GM19372 (cell line): ENCODE results near the gene HNRNPH3.

Experiments used
- ATAC-seq: cut with Tn5 transposase; IDR thresholded peaks from one replicate; pipeline ENCODE4 v1.9.1; 2021; ENCODE audit warnings: mild to moderate bottlenecking, low read depth, moderate library complexity; ENCODE audit not compliant: unreplicated experiment

HNRNPH3 gene

DNA sequence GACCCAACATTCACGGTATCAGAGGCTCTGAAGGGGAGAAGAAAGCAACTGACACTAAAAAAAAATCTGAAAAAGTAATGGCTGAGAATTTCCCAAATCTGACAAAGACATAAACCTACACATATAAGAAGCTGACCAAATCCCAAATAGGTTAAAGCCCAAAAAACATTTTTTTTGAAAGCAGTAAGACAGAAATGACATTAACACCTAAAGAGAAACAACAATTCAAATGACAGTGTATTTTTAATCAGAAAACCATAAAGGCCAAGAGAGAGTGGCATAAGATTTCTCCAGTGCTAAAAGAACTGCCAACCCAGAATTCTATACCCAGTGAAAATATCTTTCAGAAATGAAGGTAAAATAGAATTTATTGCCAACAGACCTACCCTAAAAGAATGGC lies 39.7 kb downstream of the HNRNPH3 start:
- ATAC-seq = no peak

DNA sequence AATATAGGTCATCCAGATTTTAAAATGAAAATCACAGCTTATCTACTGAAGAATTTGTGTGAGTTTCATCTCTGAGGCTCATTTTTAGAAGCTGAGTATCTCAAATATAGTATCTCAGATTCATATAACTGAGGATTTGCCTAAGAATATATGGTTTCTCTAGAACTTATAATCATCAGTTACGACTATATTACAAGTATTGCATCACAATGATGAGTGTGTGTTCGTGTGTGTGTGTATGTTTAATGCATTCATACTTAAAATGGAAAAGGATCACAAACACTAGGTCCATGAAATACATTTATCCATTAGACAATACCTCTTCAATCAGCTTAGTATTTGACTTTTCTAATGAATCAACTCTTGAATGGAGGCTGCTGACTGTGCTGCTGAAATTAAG lies 53.9 kb downstream of the HNRNPH3 start:
- ATAC-seq = no peak
